H1 (cell line): ENCODE results near the gene MZT1. TPM values are rescaled to one million over a fixed set of nuclear protein-coding genes. Genes with fewer than 3 reads are reported as not detected.

Experiments used
- CTCF ChIA-PET: fragments of 300-600 bp; sonication (Branson Sonifier 250); formaldehyde crosslinking; loops from one replicate; lab custom pipeline; 2021; ENCODE audit not compliant: partially characterized antibody; lab: Charles Lee
- POLR2A ChIA-PET: fragments of 300-600 bp; sonication (Branson Sonifier 250); formaldehyde crosslinking; loops from one replicate; lab custom pipeline; 2021; ENCODE audit warnings: inconsistent platforms; ENCODE audit not compliant: partially characterized antibody; lab: Charles Lee
- DNase-seq, 2 experiments: peaks; one replicate each; pipeline versions ENCODE4 v3.0.0 to v3.0.0-alpha.2; 2010 to 2022; ENCODE audit warnings: low spot score in 2 of 2, low read depth in 1 of 2, mixed read lengths in 1 of 2
- FAIRE-seq: peaks from 2 replicates; lab custom pipeline; 2011; peaks lifted over from hg19 to GRCh38; lab: Jason Lieb, UNC
- H2AFZ ChIP-seq: 2 replicates; pipeline ENCODE4 v1.8.1; 2012; ENCODE audit warnings: low read length, inconsistent platforms
- H2AK5ac ChIP-seq: 2 replicates; pipeline ENCODE4 v1.6.1; 2013; ENCODE audit warnings: low read depth, low read length
- H2BK120ac ChIP-seq: replicated peaks from 2 replicates; pipeline ENCODE3; 2013; ENCODE audit warnings: low read depth, low read length, inconsistent platforms
- H2BK12ac ChIP-seq: 2 replicates; pipeline ENCODE4 v1.6.1; 2013; ENCODE audit warnings: low read depth, low read length
- H2BK15ac ChIP-seq: 2 replicates; pipeline ENCODE4 v1.6.1; 2013; ENCODE audit warnings: low read length
- H2BK20ac ChIP-seq: 2 replicates; pipeline ENCODE4 v1.6.1; 2013; ENCODE audit warnings: low read length
- H2BK5ac ChIP-seq: 2 replicates; pipeline ENCODE4 v1.6.1; 2013; ENCODE audit warnings: low read depth, low read length
- H3K14ac ChIP-seq: 2 replicates; pipeline ENCODE4 v1.6.1; 2013; ENCODE audit warnings: inconsistent platforms; ENCODE audit not compliant: insufficient read length
- H3K18ac ChIP-seq: 2 replicates; pipeline ENCODE4 v1.6.1; 2013; ENCODE audit warnings: low read length; ENCODE audit errors: extremely low read depth
- H3K23ac ChIP-seq: 2 replicates; pipeline ENCODE4 v1.6.1; 2013; ENCODE audit warnings: inconsistent platforms; ENCODE audit not compliant: insufficient read length
- H3K23me2 ChIP-seq: 2 replicates; pipeline ENCODE4 v1.6.1; 2013; ENCODE audit warnings: low read depth, low read length
- H3K27ac ChIP-seq: 2 replicates; pipeline ENCODE4 v1.6.1; 2011; ENCODE audit warnings: low read depth, low read length, inconsistent platforms
- H3K27me3 ChIP-seq, 4 experiments: replicated peaks in 1 of 4; 1 replicate in 1 of 4; 2 replicates in 3 of 4; pipeline versions ENCODE4 v1.6.1 to v1.8.1; 2011 to 2013; ENCODE audit warnings: low read length in 3 of 4, mild to moderate bottlenecking in 3 of 4, inconsistent platforms in 2 of 4, mixed read lengths in 2 of 4, moderate library complexity in 1 of 4; ENCODE audit not compliant: control insufficient read depth in 3 of 4, insufficient read depth in 3 of 4; ENCODE audit errors: extremely low read depth in 1 of 4
- H3K36me3 ChIP-seq, 4 experiments: 2 replicates each; pipeline versions ENCODE4 v1.6.1 to v1.8.1; 2011 to 2013; ENCODE audit warnings: mild to moderate bottlenecking in 4 of 4, low read length in 3 of 4, moderate library complexity in 2 of 4, control low read depth in 1 of 4, inconsistent platforms in 1 of 4; ENCODE audit not compliant: insufficient read depth in 4 of 4, control insufficient read depth in 2 of 4
- H3K4ac ChIP-seq: replicated peaks from 2 replicates; pipeline ENCODE3; 2013; ENCODE audit warnings: low read length, low read depth, mixed read lengths, inconsistent platforms; ENCODE audit not compliant: insufficient read length
- H3K4me1 ChIP-seq, 4 experiments: replicated peaks in 1 of 4; 1 replicate in 1 of 4; 2 replicates in 3 of 4; pipeline versions ENCODE4 v1.6.1 to v1.8.1; 2011 to 2013; ENCODE audit warnings: low read length in 3 of 4, inconsistent platforms in 2 of 4, mixed read lengths in 1 of 4; ENCODE audit not compliant: insufficient read depth in 4 of 4, control insufficient read depth in 3 of 4
- H3K4me2 ChIP-seq, 2 experiments: 2 replicates each; pipeline versions ENCODE4 v1.6.1 to v1.8.1; 2011 to 2013; ENCODE audit warnings: low read depth in 2 of 2, low read length in 2 of 2, control low read depth in 1 of 2, inconsistent platforms in 1 of 2, mild to moderate bottlenecking in 1 of 2; ENCODE audit not compliant: insufficient read depth in 1 of 2
- H3K4me3 ChIP-seq, 4 experiments: fragments of 200-600, 300-600 bp in 1 of 4; sonication (generic), shearing (Covaris generic), sonication (Bioruptor Twin) in 1 of 4; 2 replicates each; pipeline versions ENCODE4 v1.5.1 to v1.8.1; 2011 to 2016; ENCODE audit warnings: low read length in 4 of 4, low read depth in 3 of 4, control low read depth in 2 of 4, inconsistent platforms in 2 of 4, mild to moderate bottlenecking in 2 of 4, mixed read lengths in 1 of 4, moderate library complexity in 1 of 4; ENCODE audit not compliant: insufficient read depth in 2 of 4; ENCODE audit errors: extremely low read depth in 1 of 4
- H3K56ac ChIP-seq: replicated peaks from 2 replicates; pipeline ENCODE3; 2013; ENCODE audit warnings: low read depth, mild to moderate bottlenecking, mixed read lengths, low read length, inconsistent platforms; ENCODE audit not compliant: insufficient read length
- H3K79me1 ChIP-seq: 2 replicates; pipeline ENCODE4 v1.6.1; 2013; ENCODE audit warnings: low read depth, low read length, control low read depth
- H3K79me2 ChIP-seq, 2 experiments: 2 replicates each; pipeline versions ENCODE4 v1.6.1 to v1.8.1; 2012 to 2013; ENCODE audit warnings: low read length in 2 of 2, mild to moderate bottlenecking in 2 of 2, inconsistent platforms in 1 of 2; ENCODE audit not compliant: insufficient read depth in 2 of 2, control insufficient read depth in 1 of 2
- H3K9ac ChIP-seq, 4 experiments: replicated peaks in 1 of 4; 1 replicate in 1 of 4; 2 replicates in 3 of 4; pipeline versions ENCODE4 v1.6.1 to v1.8.1; 2011 to 2013; ENCODE audit warnings: low read depth in 3 of 4, low read length in 3 of 4, control low read depth in 2 of 4, mild to moderate bottlenecking in 2 of 4, moderate library complexity in 2 of 4, inconsistent platforms in 1 of 4; ENCODE audit errors: extremely low read depth in 1 of 4
- H3K9me3 ChIP-seq, 2 experiments: 2 replicates each; pipeline versions ENCODE4 v1.6.1 to v1.8.1; 2012 to 2013; ENCODE audit warnings: mild to moderate bottlenecking in 2 of 2, moderate library complexity in 2 of 2, control low read depth in 1 of 2, inconsistent platforms in 1 of 2, low read depth in 1 of 2, low read length in 1 of 2, mixed read lengths in 1 of 2; ENCODE audit not compliant: insufficient read depth in 2 of 2
- H4K20me1 ChIP-seq, 2 experiments: replicated peaks in 1 of 2; 2 replicates each; pipeline versions ENCODE3 to v1.8.1; 2011 to 2013; ENCODE audit warnings: inconsistent platforms in 2 of 2, low read length in 2 of 2, mild to moderate bottlenecking in 1 of 2; ENCODE audit not compliant: insufficient read depth in 2 of 2, control insufficient read depth in 1 of 2
- H4K5ac ChIP-seq: 2 replicates; pipeline ENCODE4 v1.6.1; 2013; ENCODE audit warnings: low read length, low read depth, mixed read lengths, inconsistent platforms; ENCODE audit not compliant: insufficient read length
- H4K8ac ChIP-seq: 2 replicates; pipeline ENCODE4 v1.8.0; 2013; ENCODE audit warnings: mild to moderate bottlenecking, moderate library complexity, low read length, inconsistent platforms; ENCODE audit not compliant: insufficient read depth; ENCODE audit errors: extremely low read depth
- H4K91ac ChIP-seq: replicated peaks from 2 replicates; pipeline ENCODE3; 2013; ENCODE audit warnings: low read length, mixed read lengths, inconsistent platforms; ENCODE audit not compliant: insufficient read length
- CBX5 ChIP-seq: fragments of 300-800, 300-1000 bp; sonication (generic); IDR thresholded peaks from 2 replicates; pipeline ENCODE4 v1.7.1; 2016; ENCODE audit warnings: antibody characterized with exemption, low read length, low read depth
- CHD2 ChIP-seq: IDR thresholded peaks from 2 replicates; pipeline ENCODE4 v1.6.1; 2012; ENCODE audit warnings: low read length, improper control_type of control experiment
- EGR1 ChIP-seq: IDR thresholded peaks from 2 replicates; pipeline ENCODE4 v1.6.1; 2011; ENCODE audit warnings: low read depth, low read length, borderline replicate concordance
- EP300 ChIP-seq, 2 experiments: IDR thresholded peaks; 1 replicate in 1 of 2; 2 replicates in 1 of 2; pipeline ENCODE4 v1.6.1; 2011 to 2012; ENCODE audit warnings: low read depth in 2 of 2, low read length in 2 of 2, mild to moderate bottlenecking in 2 of 2, borderline replicate concordance in 1 of 2, inconsistent platforms in 1 of 2, moderate library complexity in 1 of 2
- HDAC6 ChIP-seq: IDR thresholded peaks from one replicate; pipeline ENCODE4 v1.7.1; 2012; ENCODE audit warnings: low read depth, mild to moderate bottlenecking, inconsistent platforms, low read length, moderate library complexity
- KDM4A ChIP-seq: IDR thresholded peaks from one replicate; pipeline ENCODE4 v1.7.1; 2012; ENCODE audit warnings: low read depth, mild to moderate bottlenecking, moderate library complexity, low read length, inconsistent platforms; ENCODE audit not compliant: severe bottlenecking
- KDM5A ChIP-seq: fragments of 200-600 bp; IDR thresholded peaks from 2 replicates; pipeline ENCODE4 v1.7.1; 2012; ENCODE audit warnings: mild to moderate bottlenecking, low read length, inconsistent platforms, mixed read lengths
- POLR2AphosphoS5 ChIP-seq: IDR thresholded peaks from 2 replicates; pipeline ENCODE4 v1.6.1; 2011; ENCODE audit warnings: low read depth, low read length
- TEAD4 ChIP-seq: IDR thresholded peaks from 2 replicates; pipeline ENCODE4 v1.6.1; 2012; ENCODE audit warnings: low read depth, low read length, inconsistent platforms, mixed read lengths
- WGBS, 2 experiments: shearing (Covaris generic) in 1 of 2; methylation state at CpG; one replicate each; pipeline versions ENCODE4 v1.1.6 to v1.1.7; 2013 to 2015; ENCODE audit warnings: low lambda C conversion rate in 2 of 2, mixed read lengths in 2 of 2, inconsistent platforms in 1 of 2, low coverage in 1 of 2, missing lambda C conversion rate in 1 of 2; ENCODE audit not compliant: insufficient replicate concordance in 2 of 2, insufficient coverage in 1 of 2, insufficient read length in 1 of 2; ENCODE audit errors: extremely low coverage in 1 of 2, missing lambda C conversion rate in 1 of 2; 5-methylcytosine and 5-hydroxymethylcytosine counted together
- polyA plus RNA-seq, 7 experiments: library from polyadenylated mRNA; depleted of rRNA in 3 of 7; stranded (reverse) in 5 of 7; unstranded in 2 of 7; fragments of >200 nt in 5 of 7; fragments of 200-250 nt in 2 of 7; gene quantifications; 1 replicate in 5 of 7; 2 replicates in 1 of 7; 4 replicates in 1 of 7; pipeline versions ENCODE4 v1.2.1 to v1.2.3, GENCODE V29; 2011 to 2013; ENCODE audit warnings: missing spikeins in 2 of 7, mixed read lengths in 2 of 7
- total RNA-seq: library from RNA; stranded (reverse); fragmentation: NEBNext Ultra II Directional; extraction: Animal tissue kit (Norgen Biotek cat#: 25700); gene quantifications from 2 replicates; pipeline ENCODE4 v1.2.1, GENCODE V29; 2021
- TF ChIP-seq, protein P1 (sequence below): IDR thresholded peaks from 2 replicates; pipeline ENCODE4 v1.6.1; 2012; ENCODE audit warnings: low read length, inconsistent platforms
- TF ChIP-seq, protein P2 (sequence below): IDR thresholded peaks from 2 replicates; pipeline ENCODE4 v1.6.1; 2012; ENCODE audit warnings: inconsistent platforms
- TF ChIP-seq, protein P3 (sequence below): IDR thresholded peaks from 2 replicates; pipeline ENCODE4 v1.6.1; 2012; ENCODE audit warnings: inconsistent platforms

MZT1 gene
- total and polyA plus RNA-seq, 2 of the 8 experiments (the other 6 are each of a cell fraction or from before 2014, with no cell fraction given), result 8.8 to 25.2 TPM

DNA sequence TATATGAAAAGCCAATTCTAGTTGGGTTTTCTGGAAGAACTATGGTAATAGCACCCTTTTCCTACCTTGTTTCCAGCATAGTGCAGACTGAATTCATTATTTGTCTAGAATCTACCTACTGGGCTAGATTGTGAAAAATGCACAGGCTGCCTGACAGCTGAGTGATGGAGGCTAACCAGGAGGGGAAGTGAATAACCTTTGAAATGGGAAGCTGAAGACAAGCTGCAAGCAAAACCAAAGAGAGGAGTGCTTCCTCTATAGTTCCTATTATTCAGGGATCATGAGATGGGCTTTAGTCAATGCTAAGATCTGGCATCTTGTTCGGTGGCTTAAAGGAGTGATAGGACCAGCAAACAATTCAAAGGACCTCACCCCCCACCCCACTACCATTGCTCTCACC is 26.9 kb downstream of the MZT1 start:
- no peaks in the 10 kb centered on the region for H3K23me2 ChIP-seq
- no peak overlapping the region for H3K56ac ChIP-seq
- H2AFZ ChIP-seq, result no peak overlapping the region
- no peaks in the 10 kb centered on the region for H3K79me2 ChIP-seq
- ChIA-PET POLR2A (no interaction called here), CTCF (interaction anchor here (1.4 to 2.2 kb wide), 2 partner anchors 14 to 52 kb away, joined by 3 to 7 read pairs; no protein-coding TSS in a partner anchor)
- H2BK12ac ChIP-seq, result no peak overlapping the region
- H4K20me1 ChIP-seq, result no peaks in the 10 kb centered on the region
- H3K4me3 ChIP-seq, result no peak overlapping the region
- H3K79me1 ChIP-seq, result no peaks in the 10 kb centered on the region
- H2BK5ac ChIP-seq, result no peak overlapping the region
- no peak overlapping the region for H2BK15ac ChIP-seq
- H3K23ac ChIP-seq, result no peak overlapping the region
- WGBS, 2 experiments, result 58% methylated on average over 1 of the region's 1 CpG; no CpG with 5 or more reads in 1 of the 2 experiments
- no peaks in the 10 kb centered on the region for H3K9me3 ChIP-seq
- no peak overlapping the region for H4K8ac ChIP-seq
- no peak overlapping the region for H2BK120ac ChIP-seq
- no peak for FAIRE-seq
- no peak overlapping the region for H3K27ac ChIP-seq
- no peak overlapping the region for H3K4me2 ChIP-seq
- H4K5ac ChIP-seq, result no peak overlapping the region
- no peak overlapping the region for H3K14ac ChIP-seq
- no peaks in the 10 kb centered on the region for H3K4me1 ChIP-seq
- no peak overlapping the region for H3K9ac ChIP-seq
- no peak for DNase-seq
- H3K36me3 ChIP-seq, result no peaks in the 10 kb centered on the region
- H2AK5ac ChIP-seq, result no peak overlapping the region
- H3K27me3 ChIP-seq, result no peaks in the 10 kb centered on the region
- H3K4ac ChIP-seq, result no peak overlapping the region
- H3K18ac ChIP-seq, result no peak overlapping the region
- no peak overlapping the region for H4K91ac ChIP-seq
- no peak overlapping the region for H2BK20ac ChIP-seq
- TF ChIP-seq HDAC6, result no peak
- TF ChIP-seq KDM5A, result no peak
- TF ChIP-seq, protein P1, sequence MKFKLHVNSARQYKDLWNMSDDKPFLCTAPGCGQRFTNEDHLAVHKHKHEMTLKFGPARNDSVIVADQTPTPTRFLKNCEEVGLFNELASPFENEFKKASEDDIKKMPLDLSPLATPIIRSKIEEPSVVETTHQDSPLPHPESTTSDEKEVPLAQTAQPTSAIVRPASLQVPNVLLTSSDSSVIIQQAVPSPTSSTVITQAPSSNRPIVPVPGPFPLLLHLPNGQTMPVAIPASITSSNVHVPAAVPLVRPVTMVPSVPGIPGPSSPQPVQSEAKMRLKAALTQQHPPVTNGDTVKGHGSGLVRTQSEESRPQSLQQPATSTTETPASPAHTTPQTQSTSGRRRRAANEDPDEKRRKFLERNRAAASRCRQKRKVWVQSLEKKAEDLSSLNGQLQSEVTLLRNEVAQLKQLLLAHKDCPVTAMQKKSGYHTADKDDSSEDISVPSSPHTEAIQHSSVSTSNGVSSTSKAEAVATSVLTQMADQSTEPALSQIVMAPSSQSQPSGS, result no peak
- TF ChIP-seq, protein P2, sequence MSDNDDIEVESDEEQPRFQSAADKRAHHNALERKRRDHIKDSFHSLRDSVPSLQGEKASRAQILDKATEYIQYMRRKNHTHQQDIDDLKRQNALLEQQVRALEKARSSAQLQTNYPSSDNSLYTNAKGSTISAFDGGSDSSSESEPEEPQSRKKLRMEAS, result no peak
- TF ChIP-seq CBX5, result no peak
- TF ChIP-seq EP300 (IDR thresholded peaks at IDR 0.05; ENCODE audit: borderline replicate concordance in 1 of 2, low read depth in 2 of 2, low read length in 2 of 2), result no peak
- no peak for TF ChIP-seq CHD2
- TF ChIP-seq, protein P3, sequence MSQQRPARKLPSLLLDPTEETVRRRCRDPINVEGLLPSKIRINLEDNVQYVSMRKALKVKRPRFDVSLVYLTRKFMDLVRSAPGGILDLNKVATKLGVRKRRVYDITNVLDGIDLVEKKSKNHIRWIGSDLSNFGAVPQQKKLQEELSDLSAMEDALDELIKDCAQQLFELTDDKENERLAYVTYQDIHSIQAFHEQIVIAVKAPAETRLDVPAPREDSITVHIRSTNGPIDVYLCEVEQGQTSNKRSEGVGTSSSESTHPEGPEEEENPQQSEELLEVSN, result no peak
- TF ChIP-seq TEAD4, result no peak
- TF ChIP-seq POLR2AphosphoS5, result no peak
- no peak for TF ChIP-seq EGR1
- no peak for TF ChIP-seq KDM4A
